ENCODE results near the gene DLG1. TPM values are rescaled to one million over a fixed set of nuclear protein-coding genes. Genes with fewer than 3 reads are reported as not detected.

Gene DLG1
- total and polyA plus RNA-seq, 12 donors = 20.7 to 97.4 (median 54.0) TPM

DNA sequence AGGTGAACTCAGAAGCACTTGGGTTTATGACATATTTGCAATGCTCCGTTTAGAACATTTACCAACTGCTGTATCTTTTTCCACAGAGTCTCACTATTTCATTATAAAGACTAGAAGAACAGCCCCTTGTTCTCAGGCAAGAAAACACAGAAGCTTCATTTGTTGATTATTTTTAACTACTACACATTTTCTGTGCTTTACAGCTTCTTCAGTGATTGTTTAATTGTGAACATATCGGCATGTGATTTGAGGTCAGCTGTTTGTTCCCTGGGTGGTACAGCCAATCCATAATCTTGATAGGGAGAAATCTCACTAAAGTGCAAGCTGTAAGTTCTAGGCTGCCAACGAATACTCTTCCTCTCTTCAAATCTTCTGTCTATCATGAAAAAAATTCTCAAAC lies 31.0 kb upstream of the DLG1 start:
- ATAC-seq (no peak), DNase-seq (no peak)
- H3K9me3 ChIP-seq = no peaks in the 10 kb centered on the region
- H3K4me1 ChIP-seq = peaks cover 0 to 6% (median 0%) of the 10 kb centered on the region in 9 donors
- no peaks in the 10 kb centered on the region for H3K27me3 ChIP-seq
- H3K4me3 ChIP-seq = no peak overlapping the region
- 83% methylated on average over 3 of the region's 3 CpGs for WGBS, 2 donors
- intact Hi-C loops (cut with DNase I) = no loop called here
- TF ChIP-seq CTCF (IDR thresholded peaks at IDR 0.05) = no peak
- no peak overlapping the region for H3K27ac ChIP-seq
- H3K36me3 ChIP-seq = no peaks in the 10 kb centered on the region

DNA sequence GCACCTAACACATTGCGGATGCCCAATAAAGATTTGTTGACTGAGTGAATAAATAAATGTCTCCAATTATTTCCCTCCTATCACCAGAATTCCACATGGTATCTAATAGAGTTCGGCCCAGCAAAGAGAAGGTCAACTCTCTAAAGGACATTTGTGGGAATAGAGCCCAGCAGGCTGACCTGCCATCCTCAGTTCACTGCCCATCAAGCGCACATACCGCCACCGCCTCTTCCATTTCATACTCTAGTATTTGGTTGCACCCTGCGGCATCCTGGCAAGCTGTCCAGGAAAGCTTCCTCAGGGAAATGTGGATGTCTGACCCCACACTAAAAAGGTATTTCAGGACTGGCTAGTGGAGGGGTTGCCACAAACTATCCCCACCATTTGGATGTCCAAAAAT lies 29.8 kb upstream of the DLG1 start:
- peaks cover 0 to 6% (median 0%) of the 10 kb centered on the region in 9 donors for H3K4me1 ChIP-seq
- no peak for TF ChIP-seq CTCF (IDR thresholded peaks at IDR 0.05)
- DNase-seq = no peak
- peak in 3 of 8 donors; percentile 11 to 64 (median 16) for ATAC-seq
- no peaks in the 10 kb centered on the region for H3K36me3 ChIP-seq
- no peaks in the 10 kb centered on the region for H3K27me3 ChIP-seq
- no peak overlapping the region for H3K4me3 ChIP-seq
- intact Hi-C loops (cut with DNase I) = no loop called here
- no peaks in the 10 kb centered on the region for H3K9me3 ChIP-seq
- 88 to 91% methylated on average over 6 of the region's 6 CpGs for WGBS, 2 donors
- H3K27ac ChIP-seq = no peak overlapping the region

GRCh38 chr3:197327701-197328100 lies 29.3 kb upstream of the DLG1 start:
- DNase-seq = no peak
- H3K27me3 ChIP-seq = no peaks in the 10 kb centered on the region
- no peaks in the 10 kb centered on the region for H3K9me3 ChIP-seq
- peaks cover 0 to 6% (median 0%) of the 10 kb centered on the region in 9 donors for H3K4me1 ChIP-seq
- peak in 6 of 8 donors; percentile 49 to 80 (median 76) for ATAC-seq
- no peaks in the 10 kb centered on the region for H3K36me3 ChIP-seq
- WGBS, 2 donors = 48 to 51% methylated on average over 3 of the region's 3 CpGs
- no peak overlapping the region for H3K4me3 ChIP-seq
- no peak for TF ChIP-seq CTCF (IDR thresholded peaks at IDR 0.05)
- intact Hi-C loops (cut with DNase I) = no loop called here
- no peak overlapping the region for H3K27ac ChIP-seq

GRCh38 chr3:197325773-197326172 lies 27.4 kb upstream of the DLG1 start:
- WGBS, 2 donors = 79 to 89% methylated on average over 7 of the region's 7 CpGs
- TF ChIP-seq CTCF (IDR thresholded peaks at IDR 0.05) = no peak

More at GRCh38 chr3:197325773-197326172, 27.4 kb upstream of the DLG1 start:
- Histone ChIP-seq H3K4me1 (peaks cover 0 to 6% (median 0%) of the 10 kb centered on the region in 9 donors), H3K36me3 (no peaks in the 10 kb centered on the region), H3K9me3 (peaks cover 0 to 5% (median 0%) of the 10 kb centered on the region in 11 donors), H3K27ac (no peak overlapping the region), H3K27me3 (no peaks in the 10 kb centered on the region), H3K4me3 (no peak overlapping the region)
- ATAC-seq (no peak), DNase-seq (no peak)
- intact Hi-C loops (cut with DNase I) = no loop called here

Measured in heart right ventricle (tissue), 16 donors.